Ecto neural progenitor cell (in vitro differentiated cells): ENCODE results near the gene KCNJ2.

Experiments used
- DNase-seq: peaks from one replicate; pipeline ENCODE4 v3.0.0-alpha.2; 2018; ENCODE audit warnings: low spot score

The KCNJ2 gene

GRCh38 chr17:70159980-70160379 lies 9.4 kb upstream of the KCNJ2 start:
- DNase-seq = no peak

- no peak for DNase-seq
These were observed 7.8 kb upstream of the KCNJ2 start for GRCh38 chr17:70161519-70161918.

DNA sequence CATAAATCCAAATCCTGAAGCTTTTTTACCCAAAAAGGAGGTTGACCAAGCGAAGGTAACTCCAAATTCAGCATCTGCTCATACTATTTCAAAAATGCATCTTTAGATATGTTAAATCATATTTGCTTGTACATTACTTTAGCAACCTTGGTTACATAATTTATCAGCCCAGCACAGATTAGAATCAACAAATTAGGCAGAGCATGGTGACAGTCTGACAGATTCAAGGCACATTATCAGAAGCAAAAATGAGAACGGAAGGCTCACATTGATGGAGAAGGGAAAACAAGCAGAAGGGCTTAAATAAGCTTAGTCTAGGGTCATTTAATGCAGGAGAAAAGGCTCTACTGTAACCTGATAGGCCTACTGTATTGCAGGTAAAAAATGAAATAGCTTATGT lies 3.9 kb upstream of the KCNJ2 start:
- no peak for DNase-seq

GRCh38 chr17:70166615-70167014 lies 2.7 kb upstream of the KCNJ2 start:
- no peak for DNase-seq

GRCh38 chr17:70168044-70168976 lies 1.0 kb upstream of the KCNJ2 start:
- peak; percentile 79 for DNase-seq

DNA sequence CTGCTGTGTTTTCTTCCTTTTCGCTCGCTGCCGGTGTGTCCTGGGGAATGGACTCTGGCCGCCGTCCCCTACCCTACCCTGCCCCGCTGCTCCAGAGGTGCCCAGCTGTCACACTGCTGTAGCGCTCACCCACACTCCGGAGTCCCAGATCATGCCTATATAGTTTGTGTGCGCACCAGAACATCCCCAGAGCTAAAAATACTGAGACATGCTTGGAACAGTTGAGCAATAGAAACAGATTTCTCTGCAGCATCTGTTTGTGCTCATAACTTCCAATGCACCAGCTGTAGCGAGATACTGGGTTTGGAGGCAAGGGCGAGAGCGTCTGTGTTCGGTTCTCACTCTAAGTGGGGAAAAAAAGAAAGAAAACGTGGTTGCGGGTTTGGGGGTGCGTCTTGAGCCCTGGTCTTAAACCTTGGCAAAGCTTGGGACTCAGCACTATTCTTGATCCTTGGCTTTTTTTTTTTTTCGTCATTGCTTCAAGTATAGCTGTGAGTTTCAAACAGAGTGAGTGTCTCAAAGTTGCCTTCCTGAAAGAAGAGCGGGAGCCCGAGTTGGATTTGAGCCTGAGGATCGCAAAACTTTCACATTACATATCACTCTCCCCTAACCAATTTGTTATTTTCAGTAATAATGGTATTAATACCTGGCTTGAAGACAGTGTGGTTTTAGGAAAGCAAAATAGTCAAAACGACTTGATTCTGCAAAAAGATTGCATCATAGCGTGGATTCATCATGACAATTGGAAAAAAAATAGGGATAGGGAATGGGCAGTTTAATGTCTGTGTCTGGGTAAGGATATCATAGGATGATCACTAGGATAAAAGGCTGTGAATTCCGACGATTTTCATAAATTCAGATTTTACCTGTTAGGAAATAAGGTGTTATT lies 621 bp downstream of the KCNJ2 start:
- DNase-seq = no peak

DNA sequence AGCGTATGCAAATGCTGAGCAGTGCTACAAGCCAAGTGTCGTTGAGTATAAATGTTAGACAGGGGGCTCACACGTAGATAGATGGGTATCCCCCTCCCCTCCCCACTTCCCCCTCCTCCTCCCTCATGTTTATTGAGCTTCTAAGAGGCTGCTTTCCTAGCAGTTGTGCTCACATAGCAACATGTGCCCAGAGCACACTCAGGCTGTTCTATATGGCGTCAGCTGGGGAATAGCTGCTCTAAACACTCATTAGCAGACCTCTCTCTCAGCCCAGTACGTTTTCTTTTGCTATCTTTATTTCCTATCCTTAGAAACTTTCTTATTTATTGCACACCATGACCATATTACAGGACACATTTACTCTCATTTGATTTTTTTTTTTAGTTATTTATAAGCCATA lies 1.8 kb downstream of the KCNJ2 start:
- DNase-seq = no peak

- DNase-seq = no peak
These were observed 3.1 kb downstream of the KCNJ2 start for GRCh38 chr17:70172449-70172848.

DNA sequence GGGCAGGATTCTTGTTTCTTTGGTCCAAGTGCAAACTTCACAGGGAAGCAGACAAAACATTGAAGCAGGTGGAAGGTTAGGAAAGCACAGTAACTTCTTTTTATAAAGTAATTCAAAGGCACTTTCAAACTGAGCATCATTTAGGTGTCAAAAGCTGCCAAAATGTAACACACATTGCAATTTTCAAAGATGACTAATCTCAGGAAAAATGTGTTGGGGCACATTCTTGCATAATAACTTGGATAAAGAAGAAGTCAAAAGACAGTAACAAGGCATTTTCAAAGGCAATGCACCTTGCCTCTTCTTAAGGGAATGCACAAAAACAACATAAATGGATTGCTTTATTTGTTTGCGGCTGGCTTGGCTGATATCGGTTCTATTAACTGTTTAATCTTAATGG lies 3.6 kb downstream of the KCNJ2 start:
- DNase-seq = no peak

- DNase-seq = no peak
These were observed 4.3 kb downstream of the KCNJ2 start for GRCh38 chr17:70173681-70174080.

DNA sequence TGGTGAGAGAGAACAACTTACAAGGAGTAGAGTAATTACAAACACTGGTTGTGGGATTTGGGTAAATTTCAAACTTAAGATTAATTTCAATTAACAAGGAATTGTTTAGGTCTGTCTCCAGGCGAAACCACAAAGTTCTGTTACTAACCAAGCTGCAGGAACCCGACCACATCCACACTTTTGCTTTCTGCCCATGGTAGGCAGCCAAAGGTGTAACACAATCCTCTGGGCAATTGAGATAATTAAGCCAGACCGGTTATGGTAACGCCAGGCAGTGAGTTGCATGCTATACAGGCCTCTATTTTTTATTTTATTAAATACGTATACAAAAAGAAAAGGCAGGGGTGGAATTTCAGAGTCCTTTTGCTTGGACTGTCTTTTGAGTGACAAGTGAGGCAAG lies 12.0 kb downstream of the KCNJ2 start:
- DNase-seq = no peak

DNA sequence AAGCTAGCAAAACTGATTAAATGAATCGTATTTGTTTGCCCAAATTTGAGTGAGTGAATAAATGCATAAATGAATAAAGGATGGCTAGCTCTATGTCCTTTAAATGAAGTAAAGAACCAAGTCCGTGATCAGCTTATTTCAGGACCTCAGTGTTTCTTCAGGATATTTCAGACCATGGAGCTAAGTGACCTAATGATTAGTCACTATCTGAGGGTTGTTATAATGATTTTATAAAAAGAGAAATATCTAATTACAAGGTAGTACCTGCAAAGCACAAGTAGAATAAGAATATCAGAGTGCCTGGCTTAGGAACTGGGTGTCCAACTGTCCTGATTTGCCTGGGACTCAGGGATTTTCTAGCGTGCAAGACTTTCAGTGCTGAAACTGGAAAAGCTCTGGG lies 12.5 kb downstream of the KCNJ2 start:
- no peak for DNase-seq

- no peak for DNase-seq
These were observed 14.2 kb downstream of the KCNJ2 start for GRCh38 chr17:70183508-70183907.

GRCh38 chr17:70184207-70184606 lies 14.9 kb downstream of the KCNJ2 start:
- DNase-seq = no peak

DNA sequence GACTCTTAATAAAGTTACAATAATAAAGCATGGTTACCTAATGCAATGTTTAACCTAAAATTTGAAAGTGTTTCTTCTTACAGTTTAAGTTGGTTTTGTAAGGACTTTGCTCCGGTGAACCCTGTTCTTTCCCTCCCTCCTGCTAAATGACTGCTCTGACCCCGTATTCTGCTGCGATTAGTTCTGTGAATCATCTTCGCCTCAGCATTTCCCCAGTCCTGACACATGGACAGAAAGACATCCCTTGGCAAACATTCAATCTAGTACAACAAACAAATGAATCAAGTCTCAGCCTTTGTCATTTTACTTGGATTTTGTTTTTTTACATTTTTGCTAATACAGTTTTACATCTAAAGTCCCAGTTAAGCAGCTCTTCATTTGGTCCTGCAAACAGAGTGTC lies 15.4 kb downstream of the KCNJ2 start:
- DNase-seq = no peak

- no peak for DNase-seq
These were observed 16.0 kb downstream of the KCNJ2 start for GRCh38 chr17:70185285-70185684.

DNA sequence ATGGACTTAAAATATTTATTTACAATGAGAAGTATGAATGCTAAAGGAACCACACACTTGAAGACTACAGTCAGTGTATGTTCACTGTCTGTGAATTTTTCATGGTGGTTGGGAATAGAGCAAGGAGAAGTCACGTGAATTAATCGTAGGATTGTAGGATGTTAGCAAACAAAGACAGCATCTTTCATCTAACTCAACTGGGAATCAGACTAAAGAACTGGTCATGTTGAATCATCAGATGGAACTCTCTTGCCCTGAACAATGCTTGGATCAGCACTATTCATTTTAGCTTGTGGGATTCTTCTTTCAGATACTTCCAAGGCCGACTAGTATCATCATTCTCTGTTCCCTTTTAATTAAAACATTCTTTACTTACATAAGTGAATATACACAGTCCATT lies 18.1 kb downstream of the KCNJ2 start:
- no peak for DNase-seq

- DNase-seq = no peak
These were observed 21.9 kb downstream of the KCNJ2 start for GRCh38 chr17:70190959-70191805.

- no peak for DNase-seq
These were observed 25.8 kb downstream of the KCNJ2 start for GRCh38 chr17:70195091-70195490.

- DNase-seq = no peak
These were observed 32.6 kb downstream of the KCNJ2 start for GRCh38 chr17:70201872-70202419.

- no peak for DNase-seq
These were observed 33.5 kb downstream of the KCNJ2 start for GRCh38 chr17:70202840-70203239.

DNA sequence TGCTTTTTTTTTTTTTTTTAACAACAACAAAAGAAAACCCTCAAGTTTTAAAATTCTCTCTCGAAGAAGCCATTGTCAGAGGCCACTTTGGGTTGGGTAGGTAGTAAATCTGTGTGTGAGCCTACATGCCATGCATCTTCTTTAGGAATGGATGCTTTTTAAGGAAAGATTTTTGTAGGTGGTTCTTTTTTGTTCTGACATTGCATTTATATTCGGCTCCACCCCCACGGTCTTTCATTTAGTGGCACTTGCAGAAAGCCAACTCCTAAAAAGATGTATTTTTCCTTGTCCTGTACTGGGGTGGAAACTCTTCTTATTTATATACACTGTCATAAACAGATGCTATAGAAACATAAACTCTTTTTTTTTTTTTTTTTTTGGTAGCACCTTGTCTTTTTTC lies 35.1 kb downstream of the KCNJ2 start:
- DNase-seq = no peak
